Left kidney (tissue), 2 donors: ENCODE measurements around the gene SHMT2. TPM values are rescaled to one million over a fixed set of nuclear protein-coding genes. Genes with fewer than 3 reads are reported as not detected.
"Not testable (repeated sequence)": the region's sequence is repeated elsewhere in the genome, so short reads cannot be mapped to it uniquely, and the experiment has no call there.

ENCODE experiments used
- DNase-seq: peaks from one replicate; pipeline ENCODE4 v3.0.0-alpha.2; 2013
- polyA plus RNA-seq: library from polyadenylated mRNA; unstranded; fragments of 120-200 nt; gene quantifications from one replicate; pipeline ENCODE4 v1.2.1, GENCODE V29; 2013; ENCODE audit not compliant: insufficient read length

Gene SHMT2
- polyA plus RNA-seq, 1 donor: 71.6 TPM

DNA sequence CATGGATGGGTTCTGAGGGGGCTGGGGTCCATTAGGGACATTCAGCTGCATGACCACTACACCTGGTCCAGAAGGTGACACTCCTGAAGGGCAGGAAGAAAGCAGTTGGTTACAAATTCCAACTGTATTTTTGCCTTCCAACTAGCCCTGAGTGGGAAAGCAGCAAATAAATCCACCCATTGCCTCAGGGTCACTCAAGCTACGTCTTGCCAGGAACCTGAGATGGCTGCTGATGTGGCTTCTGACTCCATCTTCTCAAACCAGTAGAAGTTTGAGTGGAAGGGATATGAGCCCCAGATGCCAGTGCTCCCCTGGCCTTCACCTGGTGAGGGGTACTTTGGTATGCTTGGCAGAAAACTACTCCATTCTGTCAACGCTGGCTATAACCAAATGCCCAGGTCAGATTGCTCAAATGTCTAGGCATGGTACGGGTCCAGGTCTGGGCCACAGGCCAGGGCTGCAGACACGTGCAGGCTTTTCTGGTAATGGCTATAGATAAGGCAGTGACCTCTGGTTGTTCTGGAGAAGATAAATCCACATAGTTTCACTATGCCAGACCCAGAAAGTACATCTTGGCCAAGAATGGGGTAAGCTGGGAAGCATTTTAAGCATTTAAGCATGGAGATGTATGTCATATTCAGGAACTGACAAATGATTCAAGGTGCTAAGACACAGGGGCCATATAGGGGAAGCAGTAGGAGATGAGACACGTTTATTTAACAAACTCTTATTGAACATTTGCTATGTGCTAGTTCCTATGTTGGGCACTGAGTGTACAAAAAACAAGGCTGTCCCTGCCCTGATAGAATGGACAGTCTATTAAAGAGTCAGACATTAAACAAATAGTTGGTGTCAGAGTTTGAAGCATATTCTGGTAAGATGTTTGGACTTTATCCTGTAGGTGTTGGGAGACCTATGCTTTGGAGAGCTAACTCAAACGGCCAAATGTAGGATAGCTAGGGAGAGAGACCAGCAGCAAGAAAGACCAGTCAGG lies 29.8 kb downstream of the SHMT2 start:
- DNase-seq: no peak

DNA sequence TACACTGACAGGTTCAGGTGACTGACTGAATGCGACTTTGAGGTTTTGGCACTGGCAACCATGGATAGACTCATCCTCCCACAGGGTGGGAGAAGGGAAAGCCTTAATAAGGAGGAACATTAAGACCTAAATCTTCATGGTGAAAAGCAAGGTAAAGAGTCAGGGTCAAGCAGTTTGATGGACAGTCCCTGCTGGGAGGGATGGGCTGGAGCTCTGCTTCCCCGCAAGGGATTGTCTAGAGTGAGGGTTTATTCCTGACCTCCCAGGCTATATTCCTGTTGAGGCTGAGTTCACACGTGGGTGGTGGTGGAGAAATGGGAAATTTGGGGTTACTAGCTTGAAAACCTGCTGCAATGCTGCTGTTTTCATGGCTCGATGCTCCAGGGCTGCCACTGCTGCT lies 30.9 kb downstream of the SHMT2 start:
- no peak for DNase-seq

DNA sequence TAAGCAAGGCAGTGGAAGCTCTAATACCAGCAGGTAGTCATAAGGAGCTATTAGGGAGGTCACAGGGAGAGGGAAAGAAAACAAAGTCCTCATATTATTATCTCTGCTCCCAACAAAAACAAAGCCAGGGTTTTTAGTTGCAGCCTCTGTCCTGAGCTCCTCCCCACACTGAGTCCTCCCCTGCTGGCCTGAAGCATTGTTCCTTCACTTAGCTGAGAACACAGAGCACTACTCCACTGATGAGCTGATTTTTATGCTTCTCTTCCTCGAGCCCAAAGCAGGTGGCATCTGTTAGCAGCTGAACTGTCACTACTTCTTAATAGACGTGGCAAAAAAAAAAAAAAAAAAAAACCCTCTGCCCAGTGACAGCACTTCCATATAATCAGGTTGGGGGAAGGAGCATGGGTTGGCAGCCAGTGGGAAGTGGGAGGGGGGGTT lies 31.9 kb downstream of the SHMT2 start:
- no peak for DNase-seq

DNA sequence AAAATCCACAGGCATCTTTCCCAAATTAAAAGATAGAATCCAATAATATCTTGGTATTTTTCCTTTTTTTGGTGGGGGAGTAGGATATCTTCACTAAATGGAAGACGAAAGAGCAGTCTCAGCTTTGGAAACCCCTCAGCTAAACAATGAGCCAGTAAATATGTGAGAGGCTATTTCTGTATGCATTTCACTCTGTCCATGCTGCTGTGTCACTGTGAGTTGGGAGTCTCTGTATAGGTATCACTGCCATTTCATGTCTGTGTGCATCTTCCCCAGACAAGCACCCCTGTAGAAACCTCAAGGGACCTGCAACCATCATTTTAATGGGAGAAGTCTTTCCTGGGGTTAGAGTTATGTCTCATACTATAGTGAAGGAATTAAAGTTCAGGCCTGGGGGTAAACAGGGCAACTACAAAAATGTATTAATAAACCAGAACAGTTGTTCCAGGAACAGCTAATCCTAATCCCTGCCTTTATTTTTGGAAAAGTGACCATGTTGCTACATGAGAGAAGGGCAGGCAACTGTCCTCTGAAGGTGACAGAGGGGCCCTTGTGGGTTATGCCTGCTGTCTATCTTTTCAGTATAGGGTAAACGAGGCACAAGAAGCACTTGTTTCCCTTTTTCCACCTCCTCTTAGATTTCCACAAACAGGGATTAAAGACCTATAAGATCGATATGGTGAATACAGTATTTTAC lies 32.8 kb downstream of the SHMT2 start:
- no peak for DNase-seq

DNA sequence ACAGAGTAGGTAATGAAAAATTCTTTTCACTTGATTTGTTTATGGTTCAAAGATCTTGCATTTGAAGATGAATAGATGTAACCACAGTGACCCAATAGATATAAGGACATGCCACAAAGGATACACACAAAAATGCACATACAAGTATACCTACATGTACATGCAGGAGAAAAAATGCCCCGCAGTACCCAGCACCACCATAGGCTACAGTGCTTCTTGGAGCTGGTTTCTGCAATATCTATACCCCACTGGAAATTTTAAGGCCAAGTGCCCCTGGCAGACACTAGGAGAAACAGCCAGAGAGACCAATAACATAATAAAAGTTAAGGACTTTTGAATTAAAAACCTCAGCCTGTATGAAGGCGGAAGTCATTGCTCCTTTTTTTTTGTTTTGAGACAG lies 33.6 kb downstream of the SHMT2 start:
- no peak for DNase-seq

DNA sequence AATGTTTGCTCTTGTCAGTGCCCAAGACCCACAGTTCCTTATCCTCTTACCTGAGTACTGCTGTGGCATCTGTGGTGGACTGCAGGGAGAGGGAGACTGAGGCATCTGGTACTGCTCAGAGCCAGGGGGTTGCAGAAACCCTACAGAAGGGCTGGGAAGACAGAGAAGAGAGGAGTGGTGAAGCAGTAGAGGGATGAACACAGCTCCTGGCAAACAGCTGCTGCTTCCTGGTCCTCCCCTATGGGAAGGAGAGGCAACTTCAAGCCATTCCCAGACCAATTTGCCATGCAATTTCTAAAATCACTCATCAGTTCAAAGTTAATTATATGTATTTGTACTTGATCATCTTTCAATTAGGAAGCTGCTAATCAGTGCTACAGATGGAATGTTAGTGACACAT lies 37.2 kb downstream of the SHMT2 start:
- DNase-seq: no peak

DNA sequence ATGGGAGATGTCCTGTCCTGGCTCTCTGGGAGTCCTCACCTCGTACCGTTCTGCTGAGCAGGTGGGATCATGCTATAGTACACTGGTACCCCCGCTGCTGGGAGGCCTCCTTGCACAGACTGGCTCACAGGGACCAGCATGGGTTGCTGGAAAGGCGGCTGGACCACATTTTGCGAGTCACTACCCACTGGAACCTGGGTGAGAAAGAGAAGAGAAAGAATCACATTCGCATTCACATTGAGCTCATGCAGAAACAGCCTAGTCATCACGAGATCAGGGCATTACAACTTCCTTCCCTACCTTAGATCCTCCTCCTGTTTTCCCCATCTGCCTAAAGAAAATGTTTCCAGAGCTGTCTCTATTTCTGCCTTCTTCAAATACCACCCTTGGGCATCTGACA lies 38.8 kb downstream of the SHMT2 start:
- no peak for DNase-seq

DNA sequence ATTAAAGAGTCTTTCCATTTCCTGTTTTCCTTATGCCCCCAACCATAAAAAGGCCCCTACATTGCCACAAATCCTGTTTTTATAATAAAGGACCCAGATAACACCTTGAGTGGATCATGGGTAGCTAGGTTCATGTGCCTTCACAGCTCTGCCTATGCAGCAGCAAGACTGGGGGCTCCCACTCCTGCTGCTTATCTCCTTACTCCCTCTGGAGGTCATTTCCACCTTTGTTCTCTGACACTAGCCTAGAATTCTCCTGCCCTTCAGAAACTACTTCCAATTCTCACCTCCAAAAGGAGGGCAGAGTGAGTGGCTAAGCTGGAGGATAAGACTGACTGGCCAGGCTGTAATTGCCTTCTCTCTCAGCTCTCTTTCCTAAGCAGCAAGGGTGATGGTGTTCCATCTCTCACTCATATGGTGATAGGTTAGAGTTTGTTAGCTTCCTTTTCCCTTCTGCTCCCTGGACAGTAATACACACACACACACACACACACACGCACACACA lies 41.5 kb downstream of the SHMT2 start:
- DNase-seq: no peak

DNA sequence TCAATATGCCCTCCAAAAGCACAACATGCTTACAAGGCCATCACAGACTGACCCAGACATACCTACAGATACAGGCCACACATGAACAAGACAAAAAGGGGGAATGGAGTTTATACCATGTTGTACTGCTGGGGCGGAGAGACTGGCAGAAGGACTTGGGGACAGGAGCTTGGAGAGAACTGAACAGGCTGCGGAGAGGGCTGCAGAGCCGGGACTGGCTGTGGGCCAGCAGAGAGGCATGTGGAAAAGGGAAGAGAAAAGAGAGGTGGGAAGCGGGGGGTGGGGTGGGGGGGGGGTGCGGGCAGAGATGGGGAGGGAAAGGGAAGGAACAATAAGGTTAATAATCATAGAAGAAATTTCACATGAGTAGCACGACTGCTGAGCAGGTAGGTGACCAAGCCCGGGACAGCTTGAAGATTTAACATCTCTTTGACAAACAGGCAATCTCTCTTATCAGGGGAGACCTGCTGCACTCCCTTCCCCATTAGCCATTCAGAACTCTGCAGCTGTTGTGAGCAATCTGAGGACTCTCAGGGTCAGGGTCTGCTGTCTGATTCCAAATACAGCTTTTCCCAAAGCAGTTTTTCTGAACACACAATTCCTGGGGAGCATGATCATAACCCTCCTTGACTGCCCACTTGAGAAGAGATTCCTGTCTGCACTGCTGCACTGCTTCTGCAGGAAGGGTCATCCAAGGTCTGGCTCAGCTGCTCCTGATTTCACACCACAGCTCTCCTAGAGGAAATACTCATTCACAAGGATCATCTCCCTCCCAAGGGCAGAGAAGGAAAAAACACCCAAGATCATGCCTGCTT lies 43.0 kb downstream of the SHMT2 start:
- DNase-seq: no peak

DNA sequence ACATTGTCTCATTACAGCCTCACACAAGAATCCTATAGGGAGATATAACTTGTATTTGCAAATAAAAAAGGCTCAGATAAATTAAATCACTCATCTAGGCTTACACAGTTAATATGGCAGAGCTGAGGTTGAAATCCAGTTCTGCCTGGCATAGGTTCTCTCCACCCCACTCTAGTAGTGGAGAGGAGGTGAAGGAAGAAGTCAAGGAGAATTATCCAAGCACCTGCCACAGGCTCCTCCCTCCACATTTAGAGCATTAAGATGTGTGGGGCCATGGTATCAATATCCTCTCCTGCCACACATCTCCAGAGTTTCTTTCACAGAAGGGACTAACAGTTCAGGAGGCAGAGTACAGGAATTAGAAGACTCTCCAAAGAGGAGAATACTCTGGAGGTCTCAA lies 44.0 kb downstream of the SHMT2 start:
- no peak for DNase-seq

DNA sequence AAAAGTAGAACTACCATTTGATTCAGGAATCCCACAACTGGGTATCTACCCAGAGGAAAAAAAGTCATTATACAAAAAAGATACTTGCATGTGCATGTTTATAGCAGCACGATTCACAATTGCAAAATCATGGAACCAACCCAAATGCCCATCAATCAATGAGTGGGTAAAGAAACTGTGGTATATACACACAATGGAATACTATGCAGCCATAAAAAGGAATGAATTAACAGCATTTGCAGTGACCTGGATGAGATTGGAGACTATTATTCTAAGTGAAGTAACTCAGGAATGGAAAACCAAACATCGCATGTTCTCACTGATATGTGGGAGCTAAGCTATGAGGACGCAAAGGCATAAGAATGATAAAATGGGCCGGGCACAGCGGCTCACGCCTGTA lies 46.7 kb downstream of the SHMT2 start:
- not testable (repeated sequence) for DNase-seq

DNA sequence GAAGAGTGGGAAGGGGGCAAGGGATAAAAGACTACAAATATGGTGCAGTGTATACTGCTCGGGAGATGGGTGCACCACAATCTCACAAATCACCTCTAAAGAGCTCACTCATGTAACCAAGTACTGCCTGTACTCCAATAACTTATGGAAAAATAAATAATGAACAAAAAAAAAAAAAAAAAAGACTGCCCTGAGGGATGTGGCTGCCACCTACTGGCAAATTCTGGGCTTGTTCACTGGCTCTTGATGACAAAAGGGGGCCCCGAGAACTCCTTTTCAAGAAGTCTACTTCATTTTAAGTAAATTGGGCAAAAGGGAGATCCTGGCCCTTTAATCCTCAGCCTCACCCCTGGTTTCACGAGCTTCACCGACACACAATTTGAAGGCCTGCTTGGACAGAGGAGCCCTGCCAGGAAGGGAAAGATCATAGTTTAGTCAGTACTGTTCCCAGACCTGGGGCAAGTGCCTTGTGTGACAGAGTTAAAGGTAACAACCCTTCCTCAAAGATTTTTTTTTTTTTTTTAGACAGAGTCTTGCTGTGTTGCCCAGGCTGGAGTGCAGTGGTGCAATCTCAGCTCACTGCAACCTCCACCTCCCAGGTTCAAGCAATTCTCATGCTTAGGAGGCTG lies 47.5 kb downstream of the SHMT2 start:
- no peak for DNase-seq

DNA sequence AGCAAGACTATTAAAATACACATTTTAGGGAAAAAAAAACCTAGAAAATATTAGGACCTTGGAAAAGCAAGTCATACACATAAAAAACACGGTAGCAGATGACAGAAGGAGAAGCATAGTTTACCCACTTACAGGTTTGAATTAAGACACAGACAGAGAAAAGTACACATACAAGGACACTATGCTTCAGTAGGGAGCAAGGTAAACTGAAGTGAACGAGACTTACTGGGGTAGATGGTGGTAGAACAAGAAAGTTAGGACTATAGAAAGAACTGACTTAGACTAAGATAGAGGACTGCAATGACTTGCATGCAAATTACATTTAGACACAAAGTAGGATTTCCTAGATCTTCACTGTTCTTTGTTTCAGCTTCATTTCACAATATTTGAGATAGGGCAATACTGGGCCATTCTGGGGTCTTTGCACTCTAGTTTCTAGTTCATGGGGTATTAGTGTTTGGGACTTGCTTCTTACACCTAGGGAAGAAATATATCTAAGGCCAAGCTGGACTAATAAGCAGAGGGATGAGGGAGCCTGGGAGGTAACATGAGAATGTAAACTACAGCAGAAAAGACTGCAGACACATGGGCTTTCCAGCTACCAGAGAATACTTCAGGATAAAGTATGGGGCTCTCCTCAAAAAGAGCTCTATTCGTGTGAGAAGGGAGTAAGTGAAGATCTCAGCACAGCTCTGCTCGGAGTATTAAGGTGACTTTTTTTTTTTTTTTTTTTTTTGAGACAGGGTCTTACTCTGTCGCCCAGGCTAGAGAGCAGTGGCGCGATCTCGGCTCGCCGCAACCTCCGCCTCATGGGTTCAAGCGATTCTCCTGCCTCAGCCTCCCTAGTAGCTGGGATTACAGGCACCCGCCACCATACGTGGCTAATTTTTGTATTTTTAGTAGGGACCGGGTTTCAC lies 49.2 kb downstream of the SHMT2 start:
- DNase-seq: no peak

DNA sequence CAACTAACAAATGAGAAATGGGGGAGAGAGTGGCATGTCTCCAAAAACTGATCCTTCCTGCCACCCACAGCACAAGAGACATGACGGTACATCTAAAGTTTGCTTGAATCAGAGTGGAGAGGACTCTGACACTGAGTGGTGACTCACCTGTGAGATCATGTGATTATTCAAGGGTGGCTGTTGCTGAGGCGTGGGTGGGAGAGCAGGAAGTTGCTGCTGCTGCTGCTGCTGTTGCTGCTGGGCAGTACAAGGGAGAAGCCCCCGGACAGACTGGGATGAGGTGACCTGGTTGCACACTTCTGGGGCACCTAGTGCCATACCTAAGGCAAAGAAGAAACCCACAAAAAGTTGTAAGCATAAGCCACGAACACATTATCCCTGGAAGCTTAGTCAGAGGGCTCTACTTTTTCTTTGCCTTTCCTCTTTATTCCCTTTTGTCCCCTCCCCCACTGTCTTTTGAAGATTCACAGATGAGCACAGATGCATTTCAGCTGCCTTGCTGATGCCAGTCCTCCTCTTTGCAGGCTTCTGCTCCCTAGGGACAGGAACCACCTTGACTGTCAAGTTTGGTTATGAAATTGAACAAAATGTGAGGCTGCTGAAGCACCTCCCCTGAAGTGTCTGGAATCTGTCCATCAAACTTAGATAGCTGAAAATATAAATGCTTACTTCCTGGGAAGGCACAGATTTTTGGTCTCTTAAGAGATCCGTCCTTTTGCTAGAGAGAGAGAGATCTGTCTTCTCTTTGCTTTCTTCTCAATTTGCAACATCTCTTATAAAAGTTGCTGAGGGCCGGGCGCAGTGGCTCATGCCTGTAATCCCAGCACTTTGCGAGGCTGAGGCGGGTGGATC lies 50.9 kb downstream of the SHMT2 start:
- DNase-seq: no peak

DNA sequence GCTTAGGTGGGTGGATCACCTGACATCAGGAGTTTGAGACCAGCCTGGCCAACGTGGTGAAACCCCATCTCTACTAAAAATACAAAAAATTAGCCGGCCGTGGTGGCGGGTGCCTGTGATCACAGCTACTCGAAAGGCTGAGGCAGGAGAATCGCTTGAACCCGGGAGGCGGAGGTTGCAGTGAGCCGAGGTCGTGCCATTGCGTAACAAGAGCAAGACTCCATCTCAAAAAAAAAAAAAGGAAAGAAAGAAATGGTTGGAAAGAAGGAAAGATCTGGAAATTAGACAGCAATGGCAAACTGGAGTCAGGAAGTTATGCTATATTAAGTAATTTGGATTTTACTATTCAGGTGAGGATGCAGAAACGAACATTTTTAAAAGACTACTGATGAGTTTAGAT lies 52.6 kb downstream of the SHMT2 start:
- not testable (repeated sequence) for DNase-seq
